ENCODE results near the gene KLHL26.

Gene KLHL26

GRCh38 chr19:18650468-18651041 is 13.7 kb downstream of the KLHL26 start:
- no peak for DNase-seq (ENCODE audit: low read depth)
- no peak overlapping the region for H3K4me3 ChIP-seq (ENCODE audit: low read depth, low read length)
- TF ChIP-seq CTCF (IDR thresholded peaks at IDR 0.05; ENCODE audit: control insufficient read depth, extremely low read depth, insufficient read depth) = no peak

GRCh38 chr19:18651300-18651699 is 14.5 kb downstream of the KLHL26 start:
- no peak overlapping the region for H3K4me3 ChIP-seq (ENCODE audit: low read depth, low read length)
- no peak for DNase-seq (ENCODE audit: low read depth)
- TF ChIP-seq CTCF (IDR thresholded peaks at IDR 0.05; ENCODE audit: control insufficient read depth, extremely low read depth, insufficient read depth) = no peak

GRCh38 chr19:18651733-18652132 is 14.9 kb downstream of the KLHL26 start:
- no peak for DNase-seq (ENCODE audit: low read depth)
- H3K4me3 ChIP-seq (ENCODE audit: low read depth, low read length) = no peak overlapping the region
- TF ChIP-seq CTCF (IDR thresholded peaks at IDR 0.05; ENCODE audit: control insufficient read depth, extremely low read depth, insufficient read depth) = no peak

DNA sequence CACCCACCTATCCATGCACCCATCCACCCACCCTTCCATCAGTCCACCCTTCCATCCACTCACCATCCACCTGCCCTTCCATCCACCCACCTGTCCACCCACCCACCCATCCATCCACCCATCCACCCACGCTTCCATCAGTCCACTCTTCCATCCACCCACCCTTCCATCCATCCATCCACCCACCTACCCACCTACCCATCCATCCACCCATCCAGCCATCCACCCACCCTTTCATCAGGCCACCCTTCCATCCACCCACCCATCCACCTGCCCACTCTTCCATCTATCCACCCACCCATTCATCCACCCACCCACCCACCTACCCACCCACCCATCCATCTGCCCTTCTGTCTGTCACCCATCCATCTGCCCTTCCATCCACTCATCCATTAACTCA is 17.0 kb downstream of the KLHL26 start:
- TF ChIP-seq CTCF (IDR thresholded peaks at IDR 0.05; ENCODE audit: control insufficient read depth, extremely low read depth, insufficient read depth) = no peak
- H3K4me3 ChIP-seq (ENCODE audit: low read depth, low read length) = no peak overlapping the region
- no peak for DNase-seq (ENCODE audit: low read depth)

GRCh38 chr19:18654469-18654868 is 17.6 kb downstream of the KLHL26 start:
- no peak overlapping the region for H3K4me3 ChIP-seq (ENCODE audit: low read depth, low read length)
- TF ChIP-seq CTCF (IDR thresholded peaks at IDR 0.05; ENCODE audit: control insufficient read depth, extremely low read depth, insufficient read depth) = no peak
- no peak for DNase-seq (ENCODE audit: low read depth)

- DNase-seq (ENCODE audit: low read depth) = no peak
- no peak overlapping the region for H3K4me3 ChIP-seq (ENCODE audit: low read depth, low read length)
- no peak for TF ChIP-seq CTCF (IDR thresholded peaks at IDR 0.05; ENCODE audit: control insufficient read depth, extremely low read depth, insufficient read depth)
Observed at GRCh38 chr19:18655173-18655844, 18.5 kb downstream of the KLHL26 start.
